HL-60 (cell line): ENCODE results near the gene HPN.

Source experiments
- DNase-seq, 2 experiments: peaks; one replicate each; pipeline ENCODE4 v3.0.0-alpha.2; 2010 to 2020; ENCODE audit warnings: low read depth in 1 of 2, low spot score in 1 of 2
- H3K27ac ChIP-seq: fragments of 250-450 bp; sonication (Bioruptor Pico); replicated peaks from 2 replicates; pipeline ENCODE4 v1.5.1; 2020; ENCODE audit warnings: mild to moderate bottlenecking, moderate library complexity
- H3K27me3 ChIP-seq: fragments of 250-450 bp; sonication (Bioruptor Pico); 2 replicates; pipeline ENCODE4 v1.5.1; 2021; ENCODE audit warnings: mild to moderate bottlenecking, moderate library complexity; ENCODE audit not compliant: insufficient read depth, poor library complexity, severe bottlenecking
- H3K4me3 ChIP-seq: replicated peaks from 2 replicates; pipeline ENCODE4 v1.5.1; 2011; ENCODE audit warnings: mild to moderate bottlenecking, control low read depth, low read length; ENCODE audit not compliant: insufficient read depth
- GABPA ChIP-seq: IDR thresholded peaks from 2 replicates; pipeline ENCODE4 v1.6.1; 2012; ENCODE audit warnings: low read depth
- POLR2AphosphoS5 ChIP-seq: IDR thresholded peaks from 2 replicates; pipeline ENCODE4 v1.6.1; 2012; ENCODE audit warnings: low read depth
- SPI1 ChIP-seq: IDR thresholded peaks from 2 replicates; pipeline ENCODE4 v1.6.1; 2012; ENCODE audit warnings: low read depth, mild to moderate bottlenecking, borderline replicate concordance
- TF ChIP-seq, protein P1 (sequence below): IDR thresholded peaks from 2 replicates; pipeline ENCODE4 v1.6.1; 2012; ENCODE audit warnings: low read depth; ENCODE audit not compliant: insufficient replicate concordance
- TF ChIP-seq, protein P2 (sequence below): IDR thresholded peaks from one replicate; pipeline ENCODE4 v1.5.1; 2011; ENCODE audit warnings: low read length, control low read depth, inconsistent platforms; ENCODE audit not compliant: insufficient read depth

Gene HPN

DNA sequence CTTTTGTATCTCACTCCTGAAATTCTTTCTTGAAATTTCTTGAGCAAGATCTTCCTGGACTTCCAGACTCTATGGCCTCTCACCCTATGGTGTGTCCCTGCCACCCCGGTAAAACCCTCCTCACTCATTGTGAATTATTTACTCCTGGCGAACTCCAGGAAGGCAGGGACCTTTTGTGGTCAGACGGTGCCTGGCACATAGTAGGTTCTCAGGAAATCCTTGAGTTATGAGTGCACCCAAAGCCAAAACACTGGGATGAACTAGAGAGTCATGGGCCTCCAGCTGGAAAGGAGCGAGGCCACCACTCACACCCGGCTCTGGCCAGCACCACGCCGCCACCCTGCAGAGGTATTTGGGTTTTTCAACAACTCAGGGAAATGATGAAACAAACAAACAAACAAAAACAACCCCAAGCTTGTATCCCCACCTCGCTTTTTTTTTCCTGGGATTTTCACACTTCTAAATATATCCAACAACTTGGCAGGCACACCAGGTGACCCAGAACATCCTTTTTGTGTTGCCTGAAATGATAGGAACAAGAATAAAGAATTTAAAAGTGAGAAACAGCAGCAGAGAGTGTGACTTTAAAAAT, 11.2 kb downstream of the HPN start:
- Histone ChIP-seq H3K27me3 (no peaks in the 10 kb centered on the region), H3K4me3 (no peak overlapping the region), H3K27ac (no peak overlapping the region)
- no peak for DNase-seq
- TF ChIP-seq, protein P1, sequence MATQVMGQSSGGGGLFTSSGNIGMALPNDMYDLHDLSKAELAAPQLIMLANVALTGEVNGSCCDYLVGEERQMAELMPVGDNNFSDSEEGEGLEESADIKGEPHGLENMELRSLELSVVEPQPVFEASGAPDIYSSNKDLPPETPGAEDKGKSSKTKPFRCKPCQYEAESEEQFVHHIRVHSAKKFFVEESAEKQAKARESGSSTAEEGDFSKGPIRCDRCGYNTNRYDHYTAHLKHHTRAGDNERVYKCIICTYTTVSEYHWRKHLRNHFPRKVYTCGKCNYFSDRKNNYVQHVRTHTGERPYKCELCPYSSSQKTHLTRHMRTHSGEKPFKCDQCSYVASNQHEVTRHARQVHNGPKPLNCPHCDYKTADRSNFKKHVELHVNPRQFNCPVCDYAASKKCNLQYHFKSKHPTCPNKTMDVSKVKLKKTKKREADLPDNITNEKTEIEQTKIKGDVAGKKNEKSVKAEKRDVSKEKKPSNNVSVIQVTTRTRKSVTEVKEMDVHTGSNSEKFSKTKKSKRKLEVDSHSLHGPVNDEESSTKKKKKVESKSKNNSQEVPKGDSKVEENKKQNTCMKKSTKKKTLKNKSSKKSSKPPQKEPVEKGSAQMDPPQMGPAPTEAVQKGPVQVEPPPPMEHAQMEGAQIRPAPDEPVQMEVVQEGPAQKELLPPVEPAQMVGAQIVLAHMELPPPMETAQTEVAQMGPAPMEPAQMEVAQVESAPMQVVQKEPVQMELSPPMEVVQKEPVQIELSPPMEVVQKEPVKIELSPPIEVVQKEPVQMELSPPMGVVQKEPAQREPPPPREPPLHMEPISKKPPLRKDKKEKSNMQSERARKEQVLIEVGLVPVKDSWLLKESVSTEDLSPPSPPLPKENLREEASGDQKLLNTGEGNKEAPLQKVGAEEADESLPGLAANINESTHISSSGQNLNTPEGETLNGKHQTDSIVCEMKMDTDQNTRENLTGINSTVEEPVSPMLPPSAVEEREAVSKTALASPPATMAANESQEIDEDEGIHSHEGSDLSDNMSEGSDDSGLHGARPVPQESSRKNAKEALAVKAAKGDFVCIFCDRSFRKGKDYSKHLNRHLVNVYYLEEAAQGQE, result no peak
- TF ChIP-seq GABPA (no peak), POLR2AphosphoS5 (no peak), SPI1 (no peak)
- TF ChIP-seq, protein P2, sequence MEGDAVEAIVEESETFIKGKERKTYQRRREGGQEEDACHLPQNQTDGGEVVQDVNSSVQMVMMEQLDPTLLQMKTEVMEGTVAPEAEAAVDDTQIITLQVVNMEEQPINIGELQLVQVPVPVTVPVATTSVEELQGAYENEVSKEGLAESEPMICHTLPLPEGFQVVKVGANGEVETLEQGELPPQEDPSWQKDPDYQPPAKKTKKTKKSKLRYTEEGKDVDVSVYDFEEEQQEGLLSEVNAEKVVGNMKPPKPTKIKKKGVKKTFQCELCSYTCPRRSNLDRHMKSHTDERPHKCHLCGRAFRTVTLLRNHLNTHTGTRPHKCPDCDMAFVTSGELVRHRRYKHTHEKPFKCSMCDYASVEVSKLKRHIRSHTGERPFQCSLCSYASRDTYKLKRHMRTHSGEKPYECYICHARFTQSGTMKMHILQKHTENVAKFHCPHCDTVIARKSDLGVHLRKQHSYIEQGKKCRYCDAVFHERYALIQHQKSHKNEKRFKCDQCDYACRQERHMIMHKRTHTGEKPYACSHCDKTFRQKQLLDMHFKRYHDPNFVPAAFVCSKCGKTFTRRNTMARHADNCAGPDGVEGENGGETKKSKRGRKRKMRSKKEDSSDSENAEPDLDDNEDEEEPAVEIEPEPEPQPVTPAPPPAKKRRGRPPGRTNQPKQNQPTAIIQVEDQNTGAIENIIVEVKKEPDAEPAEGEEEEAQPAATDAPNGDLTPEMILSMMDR, result no peak

DNA sequence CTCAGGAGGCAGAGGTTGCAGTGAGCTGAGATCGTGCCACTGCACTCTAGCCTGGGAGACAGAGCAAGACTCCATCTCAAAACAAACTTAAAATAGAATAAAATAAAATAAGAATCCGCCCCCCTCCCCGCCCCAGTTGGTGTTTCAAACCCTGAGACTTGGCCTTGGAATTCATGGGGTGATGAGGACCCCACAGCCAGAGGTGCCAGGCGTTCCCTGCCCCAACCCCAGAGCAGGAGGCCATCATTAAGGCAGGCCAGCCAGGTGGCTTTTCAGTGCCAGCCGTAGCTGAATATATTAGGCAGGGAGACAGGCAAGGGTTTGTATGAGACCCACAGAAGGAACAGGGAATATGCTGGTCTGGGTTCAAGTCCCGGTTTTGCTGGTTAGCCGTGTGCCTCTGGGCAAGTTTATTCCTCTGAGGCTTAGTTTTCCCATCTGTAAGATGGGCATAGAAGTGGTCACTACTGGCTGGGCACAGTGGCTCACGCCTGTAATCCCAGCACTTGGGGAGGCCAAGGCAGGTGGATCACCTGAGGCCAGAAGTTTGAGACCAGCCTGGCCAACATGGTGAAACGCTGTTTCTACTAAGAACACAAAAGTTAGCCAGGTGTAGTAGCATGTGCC, 12.3 kb downstream of the HPN start:
- H3K27ac ChIP-seq, result no peak overlapping the region
- TF ChIP-seq, protein P2, result no peak
- TF ChIP-seq SPI1, result no peak
- no peak for TF ChIP-seq POLR2AphosphoS5
- TF ChIP-seq, protein P1, result no peak
- TF ChIP-seq GABPA, result no peak
- DNase-seq, result no peak
- no peaks in the 10 kb centered on the region for H3K27me3 ChIP-seq
- no peak overlapping the region for H3K4me3 ChIP-seq

DNA sequence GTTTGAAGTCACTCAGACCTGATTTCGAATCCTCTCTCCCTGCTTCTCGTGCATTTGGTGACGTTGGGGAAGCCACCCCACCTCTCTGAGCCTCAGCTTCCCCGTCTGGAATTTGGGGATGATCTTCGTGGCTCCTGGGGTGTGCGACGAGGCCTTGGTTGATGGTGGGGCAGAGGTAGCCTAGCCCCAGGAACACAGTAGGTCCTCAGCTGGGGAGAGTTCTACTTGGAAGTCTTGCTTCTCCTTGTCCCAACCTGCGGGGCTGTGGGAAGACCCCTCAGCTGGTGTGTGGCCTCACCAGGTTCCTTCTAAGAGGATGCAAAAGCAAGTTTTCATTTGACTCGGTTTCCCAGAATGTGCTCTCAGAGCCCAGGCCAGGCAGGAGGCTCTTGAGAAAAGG, 13.1 kb downstream of the HPN start:
- DNase-seq, result no peak
- Histone ChIP-seq H3K4me3 (no peak overlapping the region), H3K27me3 (no peaks in the 10 kb centered on the region), H3K27ac (no peak overlapping the region)
- TF ChIP-seq, protein P1, result no peak
- TF ChIP-seq SPI1, result no peak
- no peak for TF ChIP-seq POLR2AphosphoS5
- TF ChIP-seq, protein P2, result no peak
- TF ChIP-seq GABPA, result no peak
